ENCODE results near the gene CAPZA1.
A peak's percentile ranks its signal among the peaks of the same experiment; 100 is the strongest.
"Not testable (repeated sequence)": the region's sequence is repeated elsewhere in the genome, so short reads cannot be mapped to it uniquely, and the experiment has no call there.

CAPZA1 gene

GRCh38 chr1:112605633-112606327 lies 13.9 kb upstream of the CAPZA1 start:
- no peak overlapping the region for H3K4me3 ChIP-seq (ENCODE audit: low read depth, low read length)
- TF ChIP-seq MYC (IDR thresholded peaks at IDR 0.05; ENCODE audit: low read depth, low read length): no peak
- TF ChIP-seq POLR2A (IDR thresholded peaks at IDR 0.05; ENCODE audit: extremely low read depth, insufficient read length): no peak
- no peak for TF ChIP-seq CTCF (IDR thresholded peaks at IDR 0.05; ENCODE audit: low read depth, low read length)
- TF ChIP-seq MAX (IDR thresholded peaks at IDR 0.05; ENCODE audit: low read depth, low read length): no peak
- no peak for DNase-seq (ENCODE audit: low read depth)

GRCh38 chr1:112614460-112615065 lies 5.1 kb upstream of the CAPZA1 start:
- DNase-seq (ENCODE audit: low read depth): peak; percentile 66
- H3K4me3 ChIP-seq (ENCODE audit: low read depth, low read length): no peak overlapping the region
- no peak for TF ChIP-seq MYC (IDR thresholded peaks at IDR 0.05; ENCODE audit: low read depth, low read length)
- TF ChIP-seq CTCF (IDR thresholded peaks at IDR 0.05; ENCODE audit: low read depth, low read length): peak; percentile 59

- TF ChIP-seq MAX (IDR thresholded peaks at IDR 0.05; ENCODE audit: low read depth, low read length) (0 out of 2 replicates have a peak, but pooled peaks have one; percentile 32), POLR2A (IDR thresholded peaks at IDR 0.05; ENCODE audit: extremely low read depth, insufficient read length) (no peak), MYC (IDR thresholded peaks at IDR 0.05; ENCODE audit: low read depth, low read length) (0 out of 2 replicates have a peak, but pooled peaks have one; percentile 20), CTCF (IDR thresholded peaks at IDR 0.05; ENCODE audit: low read depth, low read length) (no peak)
- peak overlapping the region; percentile 99 for H3K4me3 ChIP-seq (ENCODE audit: low read depth, low read length)
- DNase-seq (ENCODE audit: low read depth): peak; percentile 63
Observed at GRCh38 chr1:112618114-112618720, 1.4 kb upstream of the CAPZA1 start.

- peak within 1 kb of the TSS; percentile 99 for H3K4me3 ChIP-seq (ENCODE audit: low read depth, low read length)
- peak; percentile 76 for DNase-seq (ENCODE audit: low read depth)
- TF ChIP-seq MAX (IDR thresholded peaks at IDR 0.05; ENCODE audit: low read depth, low read length) (peak; percentile 39), MYC (IDR thresholded peaks at IDR 0.05; ENCODE audit: low read depth, low read length) (peak; percentile 70), POLR2A (IDR thresholded peaks at IDR 0.05; ENCODE audit: extremely low read depth, insufficient read length) (peak; percentile 42), CTCF (IDR thresholded peaks at IDR 0.05; ENCODE audit: low read depth, low read length) (no peak)
Observed at GRCh38 chr1:112618721-112619517, 713 bp upstream of the CAPZA1 start, which contains the start of gene ST7L. Gene ST7L (minus strand): TSS chr1:112619141. CDS start chr1:112619113, 28 bp downstream.

GRCh38 chr1:112620377-112620695 lies 704 bp downstream of the CAPZA1 start:
- no peak for DNase-seq (ENCODE audit: low read depth)
- TF ChIP-seq POLR2A (IDR thresholded peaks at IDR 0.05; ENCODE audit: extremely low read depth, insufficient read length): no peak
- TF ChIP-seq CTCF (IDR thresholded peaks at IDR 0.05; ENCODE audit: low read depth, low read length): no peak
- TF ChIP-seq MYC (IDR thresholded peaks at IDR 0.05; ENCODE audit: low read depth, low read length): no peak
- peak; percentile 27; the same call in 1 of the 2 replicates for TF ChIP-seq MAX (IDR thresholded peaks at IDR 0.05; ENCODE audit: low read depth, low read length)

GRCh38 chr1:112624493-112624892 lies 4.9 kb downstream of the CAPZA1 start:
- DNase-seq (ENCODE audit: low read depth): not testable (repeated sequence)
- H3K4me3 ChIP-seq (ENCODE audit: low read depth, low read length): peak overlapping the region; percentile 3

More at GRCh38 chr1:112620377-112620695, 704 bp downstream of the CAPZA1 start:
- peak overlapping the region; percentile 99 for H3K4me3 ChIP-seq (ENCODE audit: low read depth, low read length)
